NOMO-1 treated with dmso at 0.1 percent for 144 hours (cell line): Measurements from ENCODE around the gene C16orf82.

Experiments
- DNase-seq: peaks from one replicate; lab custom pipeline; 2025; ENCODE audit not compliant: unreplicated experiment; lab: John Stamatoyannopoulos, UW

Gene C16orf82

DNA sequence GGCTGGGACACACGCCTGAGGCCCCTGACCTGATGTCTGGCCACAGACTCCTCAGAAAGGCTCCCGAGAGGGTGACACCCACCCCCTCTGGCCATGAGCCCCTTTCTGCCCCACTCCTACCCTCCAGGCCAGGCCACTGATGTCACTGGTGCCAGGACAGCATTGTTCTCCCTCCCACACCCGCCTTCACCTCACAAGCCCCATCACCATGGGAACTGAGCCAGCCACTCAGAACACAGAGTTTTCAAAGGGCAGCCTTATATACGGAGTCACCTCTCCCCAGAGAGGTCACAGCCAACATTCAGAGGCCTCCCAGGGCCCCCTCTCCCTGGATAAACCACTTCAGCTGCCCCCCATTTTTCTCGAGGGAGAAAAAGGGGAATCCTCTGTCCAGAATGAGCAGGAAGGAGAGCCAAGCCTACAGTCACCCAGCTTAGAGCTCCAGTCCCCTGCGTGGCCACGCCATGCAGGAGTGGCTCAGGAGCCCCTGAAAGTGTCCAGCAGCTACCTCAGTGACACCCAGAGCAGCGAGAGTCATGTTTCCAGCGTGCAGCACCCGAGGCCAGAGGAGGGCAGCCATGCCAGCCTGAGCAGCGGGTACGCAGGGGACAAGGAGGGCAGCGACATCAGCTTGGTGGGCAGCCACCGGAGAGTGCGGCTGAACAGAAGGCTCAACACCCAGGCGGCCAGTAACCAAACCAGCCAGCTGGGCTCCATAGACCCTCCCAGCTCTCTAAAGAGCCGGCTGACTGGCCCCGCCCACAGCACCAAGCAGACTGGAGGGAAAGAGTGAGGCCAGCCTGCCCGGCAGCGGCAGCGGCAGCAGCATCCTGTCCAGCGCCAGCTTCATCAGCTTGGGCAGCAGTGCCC lies at the start of gene C16orf82:
Gene C16orf82, plus strand, starts transcription at position 260 of the 870 bp plus-strand sequence.
- no peak for DNase-seq

DNA sequence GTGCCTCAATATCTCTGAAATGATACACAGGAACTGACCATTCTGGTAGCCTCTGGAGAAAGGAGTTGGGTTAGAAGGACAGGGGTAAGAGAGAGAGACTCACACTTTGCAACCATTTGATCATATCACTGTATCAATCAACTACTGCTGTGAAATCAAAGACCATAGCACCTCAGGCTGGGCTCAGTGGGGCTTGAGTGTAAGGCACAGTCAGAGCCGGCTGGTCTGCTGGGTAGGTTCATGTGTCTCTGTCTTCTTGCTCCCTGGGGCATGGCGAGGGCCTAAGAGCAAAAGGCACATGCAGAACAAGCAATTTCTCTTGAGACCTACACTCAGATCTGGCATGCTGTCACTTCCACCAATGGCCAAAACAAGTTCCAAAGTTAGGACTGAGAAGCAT lies 46.7 kb upstream of the C16orf82 start:
- no peak for DNase-seq

DNA sequence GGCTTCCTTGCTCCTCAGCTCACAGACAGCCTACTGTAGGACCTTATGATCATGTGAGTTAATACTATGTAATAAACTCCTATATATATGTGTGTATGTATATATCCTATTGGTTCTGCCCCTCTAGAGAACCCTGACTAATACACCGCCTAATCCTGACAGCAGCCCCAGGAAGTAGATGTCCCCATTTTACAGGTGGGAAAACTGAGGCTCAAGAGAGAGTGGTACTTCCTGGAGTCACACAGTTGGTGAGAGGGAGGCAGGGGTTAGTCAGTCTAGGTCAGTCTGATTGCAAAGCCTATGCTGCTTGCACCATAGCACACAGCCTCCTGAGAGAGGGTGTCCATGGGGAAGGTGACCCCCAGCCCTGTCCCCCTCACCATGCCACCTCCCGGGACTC lies 42.7 kb upstream of the C16orf82 start:
- DNase-seq, result no peak

DNA sequence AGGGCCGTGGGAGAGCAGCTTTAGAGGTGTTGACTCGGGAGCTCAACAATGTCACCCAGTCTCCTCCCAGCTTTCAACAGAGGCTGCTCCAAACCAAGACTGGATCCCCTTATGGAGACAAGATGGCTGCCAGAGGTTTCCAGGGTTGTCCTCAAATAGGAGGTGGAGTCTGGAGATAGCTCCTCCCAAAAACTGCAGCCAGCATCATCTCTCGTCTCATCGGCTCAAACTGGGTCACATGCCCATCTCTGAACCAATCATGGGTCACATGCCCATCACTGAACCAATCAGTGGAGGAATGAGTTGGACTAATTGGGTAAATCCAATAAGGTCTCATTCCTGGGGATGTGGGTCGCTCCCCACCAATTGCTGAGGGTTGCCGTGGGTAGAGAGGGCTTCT lies 41.1 kb upstream of the C16orf82 start:
- no peak for DNase-seq

DNA sequence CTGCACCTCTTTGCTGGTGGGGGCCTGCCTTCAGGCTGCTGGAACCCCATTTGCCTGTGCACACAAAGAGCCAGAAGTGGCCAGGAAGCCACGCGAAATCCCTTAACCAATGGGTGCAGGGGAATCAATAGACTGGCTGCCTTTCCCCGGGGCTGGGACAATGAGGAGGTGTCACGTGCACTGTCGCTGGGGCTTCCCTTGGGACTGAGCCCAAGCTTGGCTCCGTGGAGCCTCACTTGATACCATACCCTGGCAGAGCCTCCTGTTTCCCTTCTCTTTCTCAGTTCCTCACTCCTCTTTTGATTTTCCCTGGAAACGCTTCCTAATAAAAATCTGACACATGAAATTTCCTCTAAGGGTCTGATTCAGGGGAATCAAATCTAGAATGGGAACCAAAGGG lies 38.8 kb upstream of the C16orf82 start:
- no peak for DNase-seq

DNA sequence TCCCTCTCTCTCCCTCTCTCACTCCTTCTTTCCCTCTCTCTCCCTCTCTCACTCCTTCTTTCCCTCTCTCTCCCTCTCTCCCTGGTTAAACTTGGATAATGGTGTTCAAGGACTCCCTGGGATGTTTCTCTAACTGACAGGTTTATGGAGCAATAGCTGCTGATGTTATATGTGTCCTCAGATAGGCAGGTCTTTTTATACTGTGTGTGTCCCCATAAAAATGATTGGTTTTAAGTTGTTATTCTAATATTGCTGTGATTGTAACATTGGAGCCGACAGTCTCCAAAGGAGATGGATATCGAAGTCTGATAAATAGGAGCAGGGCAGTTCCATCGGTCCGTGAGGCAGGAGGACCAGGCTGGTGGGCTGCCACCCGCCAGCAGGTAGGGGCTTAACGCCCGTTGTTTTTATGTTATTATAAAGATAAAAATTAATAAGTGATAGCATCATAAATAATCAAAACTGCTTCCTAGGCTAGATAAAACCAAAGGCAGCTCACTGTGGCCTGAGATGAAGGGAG lies 38.1 kb upstream of the C16orf82 start:
- DNase-seq, result no peak

DNA sequence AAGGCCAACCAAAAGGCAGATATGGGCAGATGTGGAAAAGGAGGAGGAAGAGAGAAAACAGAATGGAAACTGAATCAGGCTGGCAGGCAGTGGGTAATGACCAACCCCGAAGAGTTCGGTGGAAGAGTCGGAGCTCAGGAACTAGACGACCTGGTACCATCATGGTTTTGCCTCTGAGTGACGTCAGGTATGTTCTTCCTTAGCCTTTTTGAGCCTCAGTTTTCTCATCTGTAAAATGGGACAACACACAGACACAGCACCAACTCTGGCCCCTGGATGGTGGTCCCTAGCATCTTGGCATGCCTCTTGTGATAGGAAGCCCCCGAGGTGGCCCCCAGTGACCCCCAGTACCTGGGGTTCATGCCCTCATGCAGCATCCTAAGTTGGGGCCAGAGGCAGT lies 37.2 kb upstream of the C16orf82 start:
- no peak for DNase-seq

DNA sequence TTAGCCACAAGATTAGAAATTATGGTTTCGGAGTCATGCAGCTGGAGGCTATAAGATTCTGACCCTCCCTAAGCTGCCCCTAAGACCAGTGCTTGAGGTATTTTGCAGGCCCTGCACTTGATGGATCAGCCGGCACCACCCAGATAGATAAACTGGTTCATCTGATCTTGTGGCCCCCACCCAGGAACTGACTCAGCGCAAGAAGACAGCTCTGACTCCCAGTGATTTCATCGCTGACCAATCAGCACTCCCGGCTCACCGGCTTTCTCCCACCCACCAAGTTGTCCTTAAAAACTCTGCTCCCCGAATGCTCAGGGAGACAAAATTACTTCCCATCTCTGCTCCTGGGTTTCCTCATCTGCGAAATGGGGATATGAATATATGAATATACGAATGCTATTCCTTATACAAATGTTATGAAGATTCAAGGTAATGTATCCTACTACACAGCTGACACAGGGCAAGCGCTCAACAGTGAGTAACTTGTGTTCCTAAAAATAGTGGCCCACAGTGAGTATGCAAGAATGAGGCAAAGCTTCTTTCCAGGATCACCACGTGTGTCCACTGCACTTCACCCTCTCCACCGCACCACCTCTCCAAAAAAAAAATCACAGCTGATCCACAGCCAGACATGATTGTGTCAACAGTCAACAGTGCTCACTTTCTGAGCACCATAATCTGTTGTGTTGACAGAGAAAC lies 33.3 kb upstream of the C16orf82 start:
- no peak for DNase-seq

DNA sequence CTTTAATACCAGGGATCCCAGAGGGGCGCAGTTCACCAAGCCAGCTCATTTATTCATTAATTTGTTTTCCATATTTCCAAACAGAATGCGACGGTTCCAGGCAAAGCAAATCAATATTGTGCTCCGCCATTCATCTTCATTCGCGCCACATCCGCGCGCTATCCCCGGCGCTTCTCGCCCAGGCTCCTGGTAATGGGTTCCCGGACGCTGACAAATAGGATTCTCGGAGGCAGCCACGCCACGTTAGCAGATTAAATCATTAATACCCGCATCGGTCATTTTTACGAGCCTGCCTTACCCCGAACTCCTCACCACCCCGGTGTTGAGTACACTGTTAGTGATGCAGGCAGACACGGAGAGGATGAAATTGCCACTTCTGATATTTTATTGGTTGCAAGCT lies 26.0 kb upstream of the C16orf82 start:
- DNase-seq, result no peak

DNA sequence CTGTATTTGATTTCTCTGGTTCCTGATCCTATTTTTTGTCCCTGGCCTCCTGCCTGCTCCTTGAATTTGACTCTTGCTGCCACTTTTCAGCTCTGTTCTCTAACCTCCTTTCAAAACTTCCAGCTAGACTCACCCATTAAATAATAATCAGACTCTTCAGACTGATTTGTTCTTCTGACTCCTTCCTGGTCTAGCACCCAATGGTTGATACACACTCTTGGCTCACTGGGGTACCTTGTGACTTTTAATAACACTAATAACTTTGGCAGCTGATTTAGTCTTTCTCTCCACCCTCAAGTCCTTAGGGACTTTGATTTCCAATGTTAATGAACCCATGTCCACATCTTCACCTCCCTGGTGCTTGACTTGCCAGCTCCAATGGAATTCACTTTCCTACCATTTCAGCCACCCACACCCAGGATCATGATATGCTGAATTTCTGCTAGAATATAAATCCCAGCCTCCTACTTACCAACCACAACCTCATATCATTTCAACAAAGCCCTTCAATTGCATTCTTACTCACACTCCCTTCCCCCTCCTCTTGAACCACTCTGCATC lies 19.7 kb upstream of the C16orf82 start:
- no peak for DNase-seq

DNA sequence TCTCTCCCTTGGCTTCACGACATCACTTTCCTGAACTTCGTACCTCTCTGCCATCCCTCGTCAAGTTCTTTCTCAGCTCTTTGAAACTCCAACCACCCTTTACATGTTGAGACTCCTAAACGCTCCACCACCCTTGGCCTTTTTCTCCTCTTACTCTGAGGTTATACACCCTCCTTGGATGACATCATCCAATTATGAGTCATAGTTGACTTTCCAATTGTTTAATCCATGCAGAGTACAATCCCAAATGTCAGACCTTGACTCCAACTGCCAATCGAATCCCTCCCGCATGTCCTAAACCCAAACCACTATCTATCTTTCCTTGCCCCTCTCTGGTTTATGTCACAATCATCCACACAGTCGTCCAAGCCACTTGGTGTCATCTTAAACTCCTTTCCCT lies 18.4 kb upstream of the C16orf82 start:
- DNase-seq, result no peak

DNA sequence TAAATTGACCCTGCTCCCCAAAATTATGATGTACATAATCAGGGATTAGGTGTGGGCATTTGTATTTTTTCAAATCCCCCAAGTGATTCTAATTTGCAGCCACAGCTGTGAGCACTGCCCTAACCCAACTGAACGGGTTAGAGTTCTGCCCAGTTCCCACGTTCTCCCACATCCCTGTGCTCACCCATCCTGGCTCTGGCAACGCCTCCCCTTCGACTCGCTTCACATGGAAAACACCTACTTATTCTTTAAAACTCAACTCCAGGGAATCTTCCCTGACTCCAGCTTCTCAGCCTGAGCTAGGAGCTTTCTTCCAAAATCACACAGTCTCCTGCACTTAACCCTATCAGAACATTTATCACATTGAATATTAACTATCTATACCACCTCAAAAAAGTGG lies 17.6 kb upstream of the C16orf82 start:
- DNase-seq, result no peak

DNA sequence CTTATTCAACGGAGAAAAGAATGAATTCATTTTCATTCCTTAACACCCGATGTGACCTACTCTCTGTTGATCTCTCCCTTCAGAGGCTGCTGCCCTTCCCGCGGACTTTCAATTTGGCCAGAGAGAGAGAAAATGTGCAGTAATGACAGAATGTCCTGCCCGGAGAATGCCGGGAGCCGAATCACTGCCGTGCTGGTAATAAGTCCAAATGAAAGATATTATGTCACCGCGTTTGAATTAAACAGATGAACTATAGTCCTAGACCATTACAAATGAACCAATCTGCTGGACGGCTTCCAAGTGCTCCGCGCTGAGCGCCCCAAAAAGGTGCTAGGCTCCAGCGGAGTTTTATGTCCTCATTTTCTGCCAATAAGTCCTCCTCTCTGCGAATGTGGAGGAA lies 14.7 kb upstream of the C16orf82 start:
- DNase-seq, result no peak

DNA sequence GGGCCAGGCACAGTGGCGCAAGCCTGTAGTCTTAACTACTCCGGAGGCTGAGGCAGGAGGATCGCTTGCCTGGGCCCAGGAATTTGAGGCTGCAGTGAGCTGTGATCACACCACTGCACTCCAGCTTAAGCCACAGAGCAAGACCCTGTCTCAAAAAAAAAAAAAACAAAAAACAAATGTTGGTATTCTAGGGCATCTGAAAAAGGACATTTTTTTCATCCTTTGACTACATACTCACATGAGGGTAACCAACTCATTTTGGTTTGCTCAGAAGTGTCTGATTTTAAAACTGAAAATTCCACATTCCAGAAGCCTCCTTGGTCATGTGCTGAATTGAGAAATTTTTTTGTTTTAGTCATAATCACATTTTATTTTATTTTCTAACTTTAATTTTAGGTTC lies 12.7 kb upstream of the C16orf82 start:
- no peak for DNase-seq

DNA sequence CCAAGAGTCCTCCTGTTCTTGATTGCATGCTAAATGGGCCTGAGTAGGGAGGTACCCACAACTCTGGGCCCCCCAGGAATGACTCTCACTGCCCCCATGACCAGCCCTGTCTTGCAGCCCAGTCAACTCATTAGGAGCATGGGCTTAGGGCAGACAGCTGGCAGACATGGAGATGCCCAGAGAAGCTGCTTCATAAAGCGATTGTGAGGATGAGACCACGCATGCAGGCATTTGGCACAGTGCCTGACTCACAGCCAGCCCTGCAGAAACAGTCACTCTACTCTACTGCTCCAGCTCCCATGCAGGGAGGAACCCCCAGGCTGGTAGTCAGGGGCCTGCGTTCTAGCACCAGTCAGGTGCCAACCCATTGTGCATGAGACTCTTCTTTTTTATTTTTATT lies 8.4 kb upstream of the C16orf82 start:
- DNase-seq, result no peak

DNA sequence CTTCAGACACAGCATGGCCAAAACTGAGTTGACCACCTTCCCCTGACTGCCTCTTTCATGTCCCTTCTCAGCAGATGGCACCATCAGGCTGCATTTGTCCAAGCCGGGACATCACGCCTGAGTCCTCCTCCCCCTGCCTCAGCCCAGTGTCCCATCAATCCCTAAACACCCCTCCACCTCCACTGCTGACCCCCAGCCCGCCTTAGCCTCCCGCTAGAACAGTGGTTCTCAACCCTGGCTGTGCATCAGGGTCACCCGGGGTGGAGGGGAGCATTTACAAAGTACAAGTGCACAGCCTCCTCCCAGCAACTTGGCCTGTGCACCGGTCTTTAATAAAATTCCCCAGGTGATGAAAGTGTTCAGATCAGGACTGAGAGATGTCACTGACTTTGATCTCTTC lies 4.0 kb downstream of the C16orf82 start:
- no peak for DNase-seq

DNA sequence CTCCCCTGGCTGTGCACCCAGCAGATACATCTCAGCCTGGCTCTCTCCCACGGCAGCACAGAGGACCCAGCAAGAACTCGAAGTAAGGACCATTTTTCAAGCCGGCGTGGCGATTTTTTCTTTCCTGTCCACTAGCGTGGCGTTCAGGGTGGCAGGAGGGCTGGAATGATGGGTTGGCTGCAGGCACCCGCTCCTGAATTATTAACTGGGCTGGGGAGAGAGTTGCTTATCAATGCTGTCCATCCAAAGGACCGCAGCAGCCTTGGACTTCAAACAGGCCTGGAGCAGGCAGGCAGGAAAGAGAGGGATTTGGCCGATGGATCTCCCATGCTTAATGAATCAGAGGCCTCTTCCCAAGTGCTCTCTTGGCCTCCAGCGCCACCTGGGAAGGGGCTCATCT lies 7.0 kb downstream of the C16orf82 start:
- no peak for DNase-seq

DNA sequence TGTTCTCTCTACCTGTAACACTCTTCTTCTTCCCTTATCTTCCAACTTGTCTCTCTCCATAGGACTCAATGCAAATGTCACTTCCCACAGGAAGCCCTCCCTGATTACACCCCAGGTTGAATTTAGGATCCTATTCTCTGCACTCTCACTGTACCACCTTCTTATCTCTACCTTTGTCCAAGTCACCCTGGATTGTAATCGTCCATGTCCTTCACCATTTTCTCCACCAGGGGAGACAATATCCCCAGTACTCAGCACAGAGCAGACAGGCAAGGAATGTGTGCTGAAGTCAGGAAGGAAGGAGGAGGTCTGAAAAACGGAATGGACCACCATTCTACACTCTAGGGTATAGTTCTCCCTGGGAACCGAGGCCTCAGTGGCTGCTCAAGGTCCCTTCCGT lies 14.2 kb downstream of the C16orf82 start:
- no peak for DNase-seq

DNA sequence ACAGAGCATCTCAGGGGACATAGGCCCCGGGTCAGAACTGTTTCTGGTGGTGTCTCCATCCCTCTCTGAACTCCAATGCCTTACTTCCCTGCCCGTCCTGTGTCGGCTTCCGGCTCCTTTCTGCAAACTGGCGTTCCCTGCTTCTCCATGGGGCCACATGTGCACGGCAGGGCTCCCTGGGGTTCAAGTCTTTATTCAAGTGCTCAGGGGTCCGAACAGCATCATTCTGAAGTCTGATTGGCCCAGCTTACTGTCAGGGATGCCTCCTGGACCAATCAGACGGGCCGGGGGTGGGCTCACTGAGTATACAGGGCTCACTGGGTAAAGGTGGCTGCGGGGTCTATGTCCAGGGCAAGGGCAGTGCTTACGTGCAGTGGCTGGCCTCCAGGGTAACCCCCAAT lies 17.1 kb downstream of the C16orf82 start:
- no peak for DNase-seq

DNA sequence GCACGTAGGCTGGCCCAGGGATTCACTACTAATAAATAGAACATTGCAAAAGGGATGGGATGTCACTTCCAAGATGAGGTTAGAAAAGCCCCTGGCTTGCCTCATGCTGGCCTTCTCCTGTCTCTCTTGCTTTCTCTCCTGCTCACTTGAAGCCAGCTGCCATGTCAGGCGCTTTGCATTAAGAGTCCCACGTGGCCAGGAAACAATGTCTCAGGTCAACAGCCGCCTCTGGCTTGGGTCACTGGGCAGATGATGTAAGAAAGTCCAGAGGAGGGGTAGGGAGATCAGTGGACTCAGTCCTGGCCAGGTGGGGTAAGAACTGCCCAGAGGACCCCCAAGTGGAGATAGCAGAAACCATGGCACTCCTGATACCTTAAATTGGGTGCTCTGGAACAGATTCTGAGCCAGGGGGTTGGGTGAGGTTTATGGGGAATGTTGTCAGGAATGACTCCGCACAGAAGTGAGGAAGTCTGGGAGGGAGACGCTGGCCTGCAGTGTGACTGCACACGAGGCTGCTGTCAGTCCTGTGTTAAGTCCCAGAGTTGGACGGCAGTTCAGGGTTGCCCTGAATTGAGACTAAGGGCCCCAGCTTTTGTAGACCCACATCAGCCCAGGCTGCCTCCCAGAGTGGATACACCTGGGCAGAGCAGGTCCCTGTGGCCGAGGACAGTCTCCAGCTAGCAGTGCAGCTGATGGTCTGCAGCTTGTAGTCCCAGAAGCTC lies 17.7 kb downstream of the C16orf82 start:
- no peak for DNase-seq

DNA sequence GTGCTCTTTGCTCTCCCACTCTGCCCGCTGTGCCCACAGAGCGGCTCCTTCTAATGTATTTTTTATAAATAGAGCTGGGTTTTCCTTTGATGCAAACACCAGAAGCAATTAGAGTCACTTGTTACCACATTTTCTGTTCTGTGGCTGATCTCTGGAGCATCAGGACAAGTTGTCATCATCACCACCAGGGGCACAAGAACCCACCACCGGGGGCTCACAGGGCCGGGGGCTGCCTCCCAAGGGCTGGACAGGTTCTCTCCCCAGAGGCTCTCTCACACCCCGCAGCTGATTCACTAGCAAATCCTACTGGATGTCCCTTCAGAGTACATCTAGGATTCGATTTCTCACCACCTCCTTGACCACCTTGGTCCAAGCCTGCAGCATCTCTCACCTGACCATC lies 18.5 kb downstream of the C16orf82 start:
- DNase-seq, result no peak
